Spleen (tissue), 7 donors: ENCODE data around the gene CGNL1.

Experiments used
- POLR2A ChIP-seq, 3 donors: fragments of 450-650 bp; IDR thresholded peaks; one replicate each; pipeline ENCODE4 v1.5.1; 2017; ENCODE audit warnings: antibody characterized with exemption in 3 of 3, mild to moderate bottlenecking in 1 of 3
- TF ChIP-seq, protein P1 (sequence below), 11 experiments: fragments of 200-600 bp in 7 of 11; fragments of 450-650 bp in 4 of 11; sonication (generic) in 4 of 11; IDR thresholded peaks in 8 of 11; conservative IDR thresholded peaks in 3 of 11; 1 replicate in 7 of 11; 2 replicates in 4 of 11; pipeline versions ENCODE4 v1.4.0 to v1.8.0; 2016 to 2021; ENCODE audit warnings: antibody characterized with exemption in 11 of 11, inconsistent platforms in 4 of 11, mild to moderate bottlenecking in 1 of 11
- donor health status: DM: no; HTN: no; CAD: no; lungs with moderate emphysema.
- donor health status: DM: no; HTN: no; CAD: no.
- donor health status: DM: no; HTN: no; CAD: no.

- TF ChIP-seq POLR2A (IDR thresholded peaks at IDR 0.05), result no peak
- TF ChIP-seq, protein P1, sequence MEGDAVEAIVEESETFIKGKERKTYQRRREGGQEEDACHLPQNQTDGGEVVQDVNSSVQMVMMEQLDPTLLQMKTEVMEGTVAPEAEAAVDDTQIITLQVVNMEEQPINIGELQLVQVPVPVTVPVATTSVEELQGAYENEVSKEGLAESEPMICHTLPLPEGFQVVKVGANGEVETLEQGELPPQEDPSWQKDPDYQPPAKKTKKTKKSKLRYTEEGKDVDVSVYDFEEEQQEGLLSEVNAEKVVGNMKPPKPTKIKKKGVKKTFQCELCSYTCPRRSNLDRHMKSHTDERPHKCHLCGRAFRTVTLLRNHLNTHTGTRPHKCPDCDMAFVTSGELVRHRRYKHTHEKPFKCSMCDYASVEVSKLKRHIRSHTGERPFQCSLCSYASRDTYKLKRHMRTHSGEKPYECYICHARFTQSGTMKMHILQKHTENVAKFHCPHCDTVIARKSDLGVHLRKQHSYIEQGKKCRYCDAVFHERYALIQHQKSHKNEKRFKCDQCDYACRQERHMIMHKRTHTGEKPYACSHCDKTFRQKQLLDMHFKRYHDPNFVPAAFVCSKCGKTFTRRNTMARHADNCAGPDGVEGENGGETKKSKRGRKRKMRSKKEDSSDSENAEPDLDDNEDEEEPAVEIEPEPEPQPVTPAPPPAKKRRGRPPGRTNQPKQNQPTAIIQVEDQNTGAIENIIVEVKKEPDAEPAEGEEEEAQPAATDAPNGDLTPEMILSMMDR (IDR thresholded peaks at IDR 0.05 in 8 of 11, conservative IDR thresholded peaks at IDR 0.05 in 3 of 11), result no peak
Observed at GRCh38 chr15:57583282-57583681, 207.0 kb downstream of the CGNL1 start.
